GM23338 (cell line): ENCODE data around the gene ADAMTS13. TPM values are rescaled to one million over a fixed set of nuclear protein-coding genes. Genes with fewer than 3 reads are reported as not detected.

Experiments
- ATAC-seq: fragments of 200-7000 bp; cut with Tn5 transposase; 3 replicates; pipeline ENCODE4 v1.9.1; 2020
- DNase-seq: peaks from one replicate; pipeline ENCODE4 v3.0.0-alpha.2; 2015; ENCODE audit warnings: low spot score
- H2AFZ ChIP-seq: fragments of 200-600 bp; sonication (generic); 2 replicates; pipeline ENCODE4 v1.8.0; 2016; ENCODE audit warnings: antibody characterized with exemption, mild to moderate bottlenecking, moderate library complexity
- H3F3A ChIP-seq: fragments of 200-600 bp; sonication (generic); replicated peaks from 2 replicates; pipeline ENCODE4 v1.8.0; 2017; ENCODE audit warnings: antibody characterized with exemption, mixed run types, low read depth
- H3K27ac ChIP-seq: fragments of 200-600 bp; sonication (generic); 2 replicates; pipeline ENCODE4 v1.6.1; 2016; ENCODE audit warnings: low read depth
- H3K27me3 ChIP-seq: fragments of 200-600 bp; sonication (generic); 2 replicates; pipeline ENCODE4 v1.8.0; 2016; ENCODE audit warnings: mild to moderate bottlenecking, mixed run types, moderate library complexity; ENCODE audit not compliant: insufficient read depth
- H3K36me3 ChIP-seq: fragments of 200-600 bp; sonication (generic); 2 replicates; pipeline ENCODE4 v1.8.0; 2016; ENCODE audit warnings: mild to moderate bottlenecking; ENCODE audit not compliant: insufficient read depth
- H3K4me1 ChIP-seq: fragments of 200-600 bp; sonication (generic); 2 replicates; pipeline ENCODE4 v1.8.0; 2016; ENCODE audit warnings: mild to moderate bottlenecking, moderate library complexity; ENCODE audit not compliant: insufficient read depth
- H3K4me2 ChIP-seq: fragments of 200-600 bp; sonication (generic); 2 replicates; pipeline ENCODE4 v1.7.1; 2017; ENCODE audit warnings: mixed run types
- H3K4me3 ChIP-seq: fragments of 200-600 bp; sonication (generic); 2 replicates; pipeline ENCODE4 v1.6.1; 2016; ENCODE audit warnings: mixed run types
- H3K79me2 ChIP-seq: fragments of 200-600 bp; sonication (generic); replicated peaks from 2 replicates; pipeline ENCODE4 v1.8.0; 2017; ENCODE audit warnings: mild to moderate bottlenecking; ENCODE audit not compliant: insufficient read depth
- H3K9me2 ChIP-seq: fragments of 200-600 bp; sonication (generic); 2 replicates; pipeline ENCODE4 v1.8.0; 2017; ENCODE audit not compliant: insufficient read depth
- H4K20me1 ChIP-seq: fragments of 200-600 bp; sonication (generic); replicated peaks from 2 replicates; pipeline ENCODE4 v1.8.0; 2017; ENCODE audit warnings: mild to moderate bottlenecking; ENCODE audit not compliant: insufficient read depth
- H3K27ac Mint-ChIP-seq: 2 replicates; pipeline ENCODE4 v1.8.0; 2020; ENCODE audit warnings: inconsistent platforms, mild to moderate bottlenecking, moderate library complexity, mixed read lengths
- H3K27me3 Mint-ChIP-seq: 3 replicates; pipeline ENCODE4 v1.8.0; 2022; ENCODE audit warnings: low read depth, mild to moderate bottlenecking, moderate library complexity, mixed read lengths, inconsistent platforms; ENCODE audit not compliant: insufficient read depth, poor library complexity
- H3K36me3 Mint-ChIP-seq: 3 replicates; pipeline ENCODE4 v1.8.0; 2021; ENCODE audit warnings: low read depth, mild to moderate bottlenecking, inconsistent platforms, moderate library complexity, mixed read lengths
- H3K4me1 Mint-ChIP-seq: 3 replicates; pipeline ENCODE4 v1.8.0; 2020; ENCODE audit warnings: mild to moderate bottlenecking, inconsistent platforms, mixed read lengths
- H3K4me3 Mint-ChIP-seq: 3 replicates; pipeline ENCODE4 v1.8.0; 2021; ENCODE audit warnings: moderate library complexity, mild to moderate bottlenecking, inconsistent platforms, mixed read lengths
- H3K9me3 Mint-ChIP-seq: 3 replicates; pipeline ENCODE4 v1.8.0; 2020; ENCODE audit warnings: moderate library complexity, mild to moderate bottlenecking, inconsistent platforms, mixed read lengths
- EZH2 ChIP-seq: fragments of 200-600 bp; sonication (generic); IDR thresholded peaks from one replicate; pipeline ENCODE4 v1.8.0; 2017; ENCODE audit warnings: antibody characterized with exemption, mild to moderate bottlenecking, low read depth; ENCODE audit not compliant: unreplicated experiment
- JUNB ChIP-seq: IDR thresholded peaks from one replicate; pipeline ENCODE4 v1.6.1; 2016; ENCODE audit warnings: antibody characterized with exemption; ENCODE audit not compliant: unreplicated experiment
- NANOG ChIP-seq: IDR thresholded peaks from 2 replicates; pipeline ENCODE4 v1.6.1; 2016; ENCODE audit warnings: antibody characterized with exemption, borderline replicate concordance
- STAT1 ChIP-seq: IDR thresholded peaks from one replicate; pipeline ENCODE4 v1.6.1; 2016; ENCODE audit warnings: antibody characterized with exemption; ENCODE audit not compliant: unreplicated experiment
- ZNF114 ChIP-seq: fragments of 250-450 bp; sonication (Bioruptor Pico); IDR thresholded peaks from 2 replicates; pipeline ENCODE4 v1.5.0; 2020; ENCODE audit warnings: mild to moderate bottlenecking, moderate library complexity
- ZNF462 ChIP-seq: fragments of 250-450 bp; sonication (Bioruptor Pico); IDR thresholded peaks from 2 replicates; pipeline ENCODE4 v1.5.0; 2020; ENCODE audit warnings: mild to moderate bottlenecking, moderate library complexity
- polyA plus RNA-seq: library from polyadenylated mRNA; unstranded; fragments of >200 nt; fragmentation: Nextera tagmentation; extraction: Ambion mirVana; gene quantifications from 2 replicates; pipeline ENCODE4 v1.2.1, GENCODE V29; 2016
- total RNA-seq: library from RNA; depleted of rRNA; stranded (reverse); fragments of >200 nt; shearing (Covaris generic); gene quantifications from 2 replicates; pipeline ENCODE4 v1.2.3, GENCODE V29; 2014
- TF ChIP-seq, protein P1 (sequence below): IDR thresholded peaks from one replicate; pipeline ENCODE4 v1.6.1; 2018; ENCODE audit warnings: antibody characterized with exemption; ENCODE audit not compliant: unreplicated experiment
- TF ChIP-seq, protein P2 (sequence below): IDR thresholded peaks from 2 replicates; pipeline ENCODE4 v1.6.1; 2016; ENCODE audit warnings: antibody characterized with exemption

The ADAMTS13 gene
- total and polyA plus RNA-seq, 2 experiments from 2014 or later: 6.0 TPM

GRCh38 chr9:133487331-133487725 lies 65.2 kb downstream of the ADAMTS13 start (continued):
- TF ChIP-seq, protein P1, sequence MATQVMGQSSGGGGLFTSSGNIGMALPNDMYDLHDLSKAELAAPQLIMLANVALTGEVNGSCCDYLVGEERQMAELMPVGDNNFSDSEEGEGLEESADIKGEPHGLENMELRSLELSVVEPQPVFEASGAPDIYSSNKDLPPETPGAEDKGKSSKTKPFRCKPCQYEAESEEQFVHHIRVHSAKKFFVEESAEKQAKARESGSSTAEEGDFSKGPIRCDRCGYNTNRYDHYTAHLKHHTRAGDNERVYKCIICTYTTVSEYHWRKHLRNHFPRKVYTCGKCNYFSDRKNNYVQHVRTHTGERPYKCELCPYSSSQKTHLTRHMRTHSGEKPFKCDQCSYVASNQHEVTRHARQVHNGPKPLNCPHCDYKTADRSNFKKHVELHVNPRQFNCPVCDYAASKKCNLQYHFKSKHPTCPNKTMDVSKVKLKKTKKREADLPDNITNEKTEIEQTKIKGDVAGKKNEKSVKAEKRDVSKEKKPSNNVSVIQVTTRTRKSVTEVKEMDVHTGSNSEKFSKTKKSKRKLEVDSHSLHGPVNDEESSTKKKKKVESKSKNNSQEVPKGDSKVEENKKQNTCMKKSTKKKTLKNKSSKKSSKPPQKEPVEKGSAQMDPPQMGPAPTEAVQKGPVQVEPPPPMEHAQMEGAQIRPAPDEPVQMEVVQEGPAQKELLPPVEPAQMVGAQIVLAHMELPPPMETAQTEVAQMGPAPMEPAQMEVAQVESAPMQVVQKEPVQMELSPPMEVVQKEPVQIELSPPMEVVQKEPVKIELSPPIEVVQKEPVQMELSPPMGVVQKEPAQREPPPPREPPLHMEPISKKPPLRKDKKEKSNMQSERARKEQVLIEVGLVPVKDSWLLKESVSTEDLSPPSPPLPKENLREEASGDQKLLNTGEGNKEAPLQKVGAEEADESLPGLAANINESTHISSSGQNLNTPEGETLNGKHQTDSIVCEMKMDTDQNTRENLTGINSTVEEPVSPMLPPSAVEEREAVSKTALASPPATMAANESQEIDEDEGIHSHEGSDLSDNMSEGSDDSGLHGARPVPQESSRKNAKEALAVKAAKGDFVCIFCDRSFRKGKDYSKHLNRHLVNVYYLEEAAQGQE: no peak
- TF ChIP-seq ZNF114 (CRISPR knock-in tag): no peak
- TF ChIP-seq JUNB: no peak
- TF ChIP-seq, protein P2, sequence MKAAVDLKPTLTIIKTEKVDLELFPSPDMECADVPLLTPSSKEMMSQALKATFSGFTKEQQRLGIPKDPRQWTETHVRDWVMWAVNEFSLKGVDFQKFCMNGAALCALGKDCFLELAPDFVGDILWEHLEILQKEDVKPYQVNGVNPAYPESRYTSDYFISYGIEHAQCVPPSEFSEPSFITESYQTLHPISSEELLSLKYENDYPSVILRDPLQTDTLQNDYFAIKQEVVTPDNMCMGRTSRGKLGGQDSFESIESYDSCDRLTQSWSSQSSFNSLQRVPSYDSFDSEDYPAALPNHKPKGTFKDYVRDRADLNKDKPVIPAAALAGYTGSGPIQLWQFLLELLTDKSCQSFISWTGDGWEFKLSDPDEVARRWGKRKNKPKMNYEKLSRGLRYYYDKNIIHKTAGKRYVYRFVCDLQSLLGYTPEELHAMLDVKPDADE: no peak
- no peak for TF ChIP-seq NANOG
- TF ChIP-seq EZH2: no peak
- TF ChIP-seq STAT1: no peak

DNA sequence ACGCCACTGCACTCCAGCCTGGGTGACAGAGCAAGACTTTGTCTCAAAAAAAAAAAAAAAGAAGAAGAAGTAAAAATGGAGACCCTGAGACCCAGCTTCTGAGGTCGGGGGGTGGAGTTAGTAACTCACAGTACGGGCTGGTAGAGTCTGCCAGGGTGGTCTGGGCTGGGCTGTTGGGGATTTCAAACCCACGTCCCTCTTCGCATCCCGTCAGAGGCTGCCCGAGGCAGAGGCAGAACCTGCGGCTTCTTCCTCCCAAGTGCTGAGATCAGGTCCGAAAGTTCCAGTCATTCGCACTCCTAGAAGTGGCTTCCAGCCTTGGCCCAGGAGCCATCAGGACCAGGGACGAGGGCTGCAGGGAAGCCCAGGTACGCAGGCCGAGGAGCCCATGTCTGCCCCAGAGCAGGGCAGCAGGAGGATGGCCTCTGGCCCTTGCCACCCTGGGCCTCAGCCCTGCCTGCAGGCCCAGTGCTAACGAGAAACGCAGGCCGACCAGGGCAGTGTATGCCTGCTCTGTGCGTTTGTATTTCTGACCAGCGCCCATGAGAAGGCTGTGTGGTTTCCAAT lies 66.6 kb downstream of the ADAMTS13 start:
- H3K27me3 Mint-ChIP-seq: peaks cover 9% of the 10 kb centered on the region
- no peaks in the 10 kb centered on the region for H3K4me1 Mint-ChIP-seq
- Histone ChIP-seq H3K27ac (no peak overlapping the region), H2AFZ (no peak overlapping the region), H3K9me2 (no peaks in the 10 kb centered on the region), H3K27me3 (no peaks in the 10 kb centered on the region), H3K4me1 (no peaks in the 10 kb centered on the region; the same call in 1 of the 2 replicates), H4K20me1 (no peaks in the 10 kb centered on the region), H3K4me3 (no peak overlapping the region), H3K4me2 (no peak overlapping the region), H3K79me2 (no peaks in the 10 kb centered on the region), H3F3A (0 out of 2 replicates have a peak, but pooled peaks cover 2% of the 10 kb centered on the region), H3K36me3 (no peaks in the 10 kb centered on the region)
- no peak for ATAC-seq
- no peaks in the 10 kb centered on the region; the same call in 2 of the 3 replicates for H3K9me3 Mint-ChIP-seq
- no peak overlapping the region for H3K27ac Mint-ChIP-seq
- H3K36me3 Mint-ChIP-seq: no peaks in the 10 kb centered on the region
- DNase-seq: no peak
- no peak for TF ChIP-seq ZNF114 (CRISPR knock-in tag)
- TF ChIP-seq ZNF462: no peak
- TF ChIP-seq STAT1: no peak
- no peak overlapping the region for H3K4me3 Mint-ChIP-seq
